ENCODE measurements around the gene PLAA.

GRCh38 chr9:26904070-26904469 is 43.0 kb downstream of the PLAA start:
- TF ChIP-seq REST (IDR thresholded peaks at IDR 0.05; ENCODE audit: insufficient read depth in 1 of 2, low read depth in 2 of 2, low read length in 2 of 2) = no peak
- no peak for TF ChIP-seq POLR2AphosphoS5 (IDR thresholded peaks at IDR 0.05; ENCODE audit: low read depth, low read length)
- no peak for TF ChIP-seq SIN3A (IDR thresholded peaks at IDR 0.05; ENCODE audit: borderline replicate concordance, insufficient read depth, low read length)

Data from PFSK-1 (cell line).